HepG2 (cell line): ENCODE results near the gene COX4I2. TPM values are rescaled to one million over a fixed set of nuclear protein-coding genes. Genes with fewer than 3 reads are reported as not detected.

Experiments used
- ATF7-NPFF ChIP-seq: sonication (generic); formaldehyde crosslinking; IDR thresholded peaks from 2 replicates; pipeline ENCODE4 v1.8.1; 2023; ENCODE audit warnings: mild to moderate bottlenecking, low read depth, missing genetic modification reagents, moderate library complexity
- CAMTA2 ChIP-seq: sonication (generic); formaldehyde crosslinking; IDR thresholded peaks from 2 replicates; pipeline ENCODE4 v1.4.0; 2020; ENCODE audit warnings: mild to moderate bottlenecking, missing genetic modification reagents, borderline replicate concordance
- DNMT1 ChIP-seq: sonication (generic); formaldehyde crosslinking; IDR thresholded peaks from 2 replicates; pipeline ENCODE4 v1.5.1; 2020; ENCODE audit warnings: mild to moderate bottlenecking, missing genetic modification reagents
- ERF ChIP-seq: IDR thresholded peaks from 2 replicates; pipeline ENCODE4 v1.6.1; 2018; ENCODE audit warnings: missing biosample characterization, missing genetic modification reagents
- HES4 ChIP-seq: sonication (generic); formaldehyde crosslinking; IDR thresholded peaks from 2 replicates; pipeline ENCODE4 v1.9.0; 2021; ENCODE audit warnings: mild to moderate bottlenecking, missing genetic modification reagents, borderline replicate concordance
- HHEX ChIP-seq: IDR thresholded peaks from 2 replicates; pipeline ENCODE4 v1.6.1; 2016; ENCODE audit warnings: control low read depth
- HNRNPUL1 ChIP-seq: fragments of 200-400 bp; formaldehyde crosslinking; IDR thresholded peaks from 2 replicates; pipeline ENCODE4 v1.6.1; 2017; ENCODE audit warnings: low read depth, mild to moderate bottlenecking, low read length, moderate library complexity
- MAFG ChIP-seq: sonication (generic); formaldehyde crosslinking; IDR thresholded peaks from 2 replicates; pipeline ENCODE4 v1.5.1; 2020; ENCODE audit warnings: mild to moderate bottlenecking, missing genetic modification reagents
- MAZ ChIP-seq, 2 experiments: sonication (generic) in 1 of 2; formaldehyde crosslinking in 1 of 2; IDR thresholded peaks; 2 replicates each; pipeline versions ENCODE4 v1.5.0 to v1.6.1; 2012 to 2020; ENCODE audit warnings: low read depth in 2 of 2, mild to moderate bottlenecking in 2 of 2, borderline replicate concordance in 1 of 2, improper control_type of control experiment in 1 of 2, low read length in 1 of 2, missing genetic modification reagents in 1 of 2, moderate library complexity in 1 of 2
- NCOA1 ChIP-seq: sonication (generic); formaldehyde crosslinking; IDR thresholded peaks from 2 replicates; pipeline ENCODE4 v1.9.0; 2021; ENCODE audit warnings: missing genetic modification reagents
- RAD51 ChIP-seq: fragments of 450-650 bp; IDR thresholded peaks from 2 replicates; pipeline ENCODE4 v1.6.1; 2016; ENCODE audit warnings: borderline replicate concordance
- RARG ChIP-seq: sonication (generic); formaldehyde crosslinking; IDR thresholded peaks from 2 replicates; pipeline ENCODE4 v1.4.0; 2020; ENCODE audit warnings: low read depth, mild to moderate bottlenecking, missing genetic modification reagents
- SRF ChIP-seq: IDR thresholded peaks from 2 replicates; pipeline ENCODE4 v1.6.1; 2011; ENCODE audit warnings: mild to moderate bottlenecking, low read depth, low read length, moderate library complexity
- STAG1 ChIP-seq: sonication (generic); formaldehyde crosslinking; IDR thresholded peaks from 2 replicates; pipeline ENCODE4 v1.4.0; 2020; ENCODE audit warnings: missing genetic modification reagents
- TBX2 ChIP-seq: sonication (generic); formaldehyde crosslinking; IDR thresholded peaks from 2 replicates; pipeline ENCODE4 v1.5.0; 2020; ENCODE audit warnings: missing genetic modification reagents, mild to moderate bottlenecking, borderline replicate concordance
- ZMYM4 ChIP-seq: sonication (generic); formaldehyde crosslinking; IDR thresholded peaks from 2 replicates; pipeline ENCODE4 v1.8.1; 2023; ENCODE audit warnings: mild to moderate bottlenecking, missing genetic modification reagents
- ZNF10 ChIP-seq: sonication (generic); formaldehyde crosslinking; IDR thresholded peaks from 2 replicates; pipeline ENCODE4 v1.4.0; 2020; ENCODE audit warnings: mild to moderate bottlenecking, low read depth, missing genetic modification reagents, borderline replicate concordance
- ZNF207 ChIP-seq: fragments of 450-650 bp; IDR thresholded peaks from 2 replicates; pipeline ENCODE4 v1.6.1; 2016; ENCODE audit warnings: antibody characterized with exemption, borderline replicate concordance
- ZNF34 ChIP-seq: sonication (generic); formaldehyde crosslinking; IDR thresholded peaks from 2 replicates; pipeline ENCODE4 v1.4.0; 2020; ENCODE audit warnings: mild to moderate bottlenecking, missing genetic modification reagents, borderline replicate concordance
- ZNF383 ChIP-seq: sonication (generic); formaldehyde crosslinking; IDR thresholded peaks from 2 replicates; pipeline ENCODE4 v1.4.0; 2020; ENCODE audit warnings: missing genetic modification reagents, mild to moderate bottlenecking, borderline replicate concordance
- ZNF496 ChIP-seq: sonication (generic); formaldehyde crosslinking; IDR thresholded peaks from 2 replicates; pipeline ENCODE4 v1.8.1; 2023; ENCODE audit warnings: mild to moderate bottlenecking, moderate library complexity, missing genetic modification reagents; ENCODE audit not compliant: insufficient replicate concordance
- ZNF589 ChIP-seq: sonication (generic); formaldehyde crosslinking; conservative IDR thresholded peaks from 2 replicates; pipeline ENCODE4 v1.8.0; 2022; ENCODE audit warnings: mild to moderate bottlenecking, moderate library complexity, missing genetic modification reagents
- ZNF775 ChIP-seq: sonication (generic); formaldehyde crosslinking; IDR thresholded peaks from 2 replicates; pipeline ENCODE4 v1.4.0; 2020; ENCODE audit warnings: missing genetic modification reagents, mild to moderate bottlenecking, moderate library complexity, borderline replicate concordance
- polyA plus RNA-seq, 8 experiments: library from polyadenylated mRNA; depleted of rRNA in 3 of 8; stranded (reverse) in 7 of 8; unstranded in 1 of 8; fragments of >200 nt; fragmentation: Illumina TruSeq in 4 of 8; extraction: Trizol in 4 of 8; gene quantifications; 2 replicates each; pipeline versions ENCODE4 v1.2.1 to v1.2.3, GENCODE V29; 2011 to 2016; ENCODE audit warnings: low read depth in 4 of 8, missing spikeins in 1 of 8, mixed read lengths in 1 of 8; ENCODE audit not compliant: insufficient read depth in 1 of 8
- total RNA-seq, 5 experiments: library from RNA; depleted of rRNA; stranded (reverse); fragments of >200 nt; fragmentation: Illumina TruSeq; extraction: Trizol; gene quantifications; 2 replicates each; pipeline ENCODE4 v1.2.3, GENCODE V29; 2016; ENCODE audit warnings: low read depth in 1 of 5
- TF ChIP-seq, protein P1 (sequence below): sonication (generic); formaldehyde crosslinking; IDR thresholded peaks from 2 replicates; pipeline ENCODE4 v1.5.0; 2020; ENCODE audit warnings: missing genetic modification reagents, mild to moderate bottlenecking, borderline replicate concordance
- TF ChIP-seq, protein P2 (sequence below): sonication (generic); formaldehyde crosslinking; IDR thresholded peaks from 2 replicates; pipeline ENCODE4 v1.5.0; 2020; ENCODE audit warnings: mild to moderate bottlenecking, missing genetic modification reagents
- TF ChIP-seq, protein P3 (sequence below): sonication (generic); formaldehyde crosslinking; IDR thresholded peaks from 2 replicates; pipeline ENCODE4 v1.8.0; 2022; ENCODE audit warnings: missing genetic modification reagents, low read depth, mild to moderate bottlenecking, borderline replicate concordance

COX4I2 gene
- total and polyA plus RNA-seq, 2 of the 13 experiments (the other 11 are each of a cell fraction or from before 2014, with no cell fraction given) = 1.1 TPM; not detected in 1

DNA sequence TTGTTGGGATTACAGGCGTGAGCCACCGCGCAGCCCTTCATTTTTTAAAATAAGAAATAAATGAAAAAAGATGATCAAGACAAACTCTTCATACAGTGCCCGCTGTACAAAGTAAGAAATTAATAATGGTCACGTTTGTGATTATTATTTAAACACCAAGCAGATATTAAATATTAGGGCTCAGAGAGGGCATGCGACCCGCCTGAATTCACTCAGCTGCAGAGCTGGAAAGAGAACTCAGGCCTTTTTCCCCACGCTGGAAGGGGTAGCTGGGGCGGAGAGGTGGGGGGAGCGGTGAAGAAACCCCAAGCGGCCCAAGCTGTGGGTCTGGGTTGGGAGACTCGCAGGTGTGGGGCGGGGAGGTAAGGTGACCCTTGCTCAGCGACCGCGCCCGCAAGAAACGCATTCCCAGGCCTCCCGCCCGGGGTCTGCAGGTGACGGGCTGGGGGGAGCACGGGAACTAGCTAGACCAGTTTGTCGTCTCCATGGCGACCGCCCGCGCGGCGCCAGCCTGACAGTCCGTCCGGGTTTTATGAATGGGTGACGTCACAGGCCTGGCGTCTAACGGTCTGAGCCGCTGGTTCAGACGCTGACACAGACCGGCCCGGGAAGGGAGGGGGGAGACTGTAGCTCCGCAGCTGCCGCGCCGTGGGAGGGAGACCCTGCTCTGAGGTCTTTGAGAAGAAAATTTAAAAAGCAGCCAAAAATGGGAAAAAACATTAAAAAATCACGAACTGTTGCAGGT, 33.7 kb upstream of the COX4I2 start (continued):
- TF ChIP-seq, protein P1, sequence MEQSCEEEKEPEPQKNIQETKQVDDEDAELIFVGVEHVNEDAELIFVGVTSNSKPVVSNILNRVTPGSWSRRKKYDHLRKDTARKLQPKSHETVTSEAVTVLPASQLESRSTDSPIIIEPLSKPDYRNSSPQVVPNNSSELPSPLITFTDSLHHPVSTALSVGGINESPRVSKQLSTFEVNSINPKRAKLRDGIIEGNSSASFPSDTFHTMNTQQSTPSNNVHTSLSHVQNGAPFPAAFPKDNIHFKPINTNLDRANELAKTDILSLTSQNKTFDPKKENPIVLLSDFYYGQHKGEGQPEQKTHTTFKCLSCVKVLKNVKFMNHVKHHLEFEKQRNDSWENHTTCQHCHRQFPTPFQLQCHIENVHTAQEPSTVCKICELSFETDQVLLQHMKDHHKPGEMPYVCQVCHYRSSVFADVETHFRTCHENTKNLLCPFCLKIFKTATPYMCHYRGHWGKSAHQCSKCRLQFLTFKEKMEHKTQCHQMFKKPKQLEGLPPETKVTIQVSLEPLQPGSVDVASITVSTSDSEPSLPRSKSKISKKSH (CRISPR knock-in tag) = peak; percentile 83; the same call in 1 of the 2 replicates
- TF ChIP-seq ZNF10 (CRISPR knock-in tag) = no peak
- no peak for TF ChIP-seq ZNF207
- TF ChIP-seq ERF (CRISPR knock-in tag) = peak; percentile 96
- no peak for TF ChIP-seq ZNF775 (CRISPR knock-in tag)
- no peak; the same call in 1 of the 2 replicates for TF ChIP-seq ZNF383 (CRISPR knock-in tag)
- TF ChIP-seq HHEX (CRISPR knock-in tag) = no peak
- peak; percentile 52; the same call in 1 of the 2 replicates for TF ChIP-seq ZNF34 (CRISPR knock-in tag)
- TF ChIP-seq MAZ (IDR thresholded peaks at IDR 0.05; ENCODE audit: borderline replicate concordance, low read depth, low read length) = peak; percentile 87
- TF ChIP-seq MAZ (CRISPR knock-in tag; IDR thresholded peaks at IDR 0.05; ENCODE audit: low read depth) = peak; percentile 93
- no peak for TF ChIP-seq RAD51
- TF ChIP-seq HNRNPUL1 = peak; percentile 85; the same call in 1 of the 2 replicates
- TF ChIP-seq STAG1 (CRISPR knock-in tag) = peak; percentile 55
- peak; percentile 71; the same call in 1 of the 2 replicates for TF ChIP-seq ATF7-NPFF (CRISPR knock-in tag)
- peak; percentile 93 for TF ChIP-seq DNMT1
- TF ChIP-seq, protein P2, sequence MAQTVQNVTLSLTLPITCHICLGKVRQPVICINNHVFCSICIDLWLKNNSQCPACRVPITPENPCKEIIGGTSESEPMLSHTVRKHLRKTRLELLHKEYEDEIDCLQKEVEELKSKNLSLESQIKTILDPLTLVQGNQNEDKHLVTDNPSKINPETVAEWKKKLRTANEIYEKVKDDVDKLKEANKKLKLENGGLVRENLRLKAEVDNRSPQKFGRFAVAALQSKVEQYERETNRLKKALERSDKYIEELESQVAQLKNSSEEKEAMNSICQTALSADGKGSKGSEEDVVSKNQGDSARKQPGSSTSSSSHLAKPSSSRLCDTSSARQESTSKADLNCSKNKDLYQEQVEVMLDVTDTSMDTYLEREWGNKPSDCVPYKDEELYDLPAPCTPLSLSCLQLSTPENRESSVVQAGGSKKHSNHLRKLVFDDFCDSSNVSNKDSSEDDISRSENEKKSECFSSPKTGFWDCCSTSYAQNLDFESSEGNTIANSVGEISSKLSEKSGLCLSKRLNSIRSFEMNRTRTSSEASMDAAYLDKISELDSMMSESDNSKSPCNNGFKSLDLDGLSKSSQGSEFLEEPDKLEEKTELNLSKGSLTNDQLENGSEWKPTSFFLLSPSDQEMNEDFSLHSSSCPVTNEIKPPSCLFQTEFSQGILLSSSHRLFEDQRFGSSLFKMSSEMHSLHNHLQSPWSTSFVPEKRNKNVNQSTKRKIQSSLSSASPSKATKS = no peak
- TF ChIP-seq RARG (CRISPR knock-in tag) = no peak
- peak; percentile 89; the same call in 1 of the 2 replicates for TF ChIP-seq ZNF589 (CRISPR knock-in tag)
- TF ChIP-seq TBX2 (CRISPR knock-in tag) = peak; percentile 99
- TF ChIP-seq, protein P3, sequence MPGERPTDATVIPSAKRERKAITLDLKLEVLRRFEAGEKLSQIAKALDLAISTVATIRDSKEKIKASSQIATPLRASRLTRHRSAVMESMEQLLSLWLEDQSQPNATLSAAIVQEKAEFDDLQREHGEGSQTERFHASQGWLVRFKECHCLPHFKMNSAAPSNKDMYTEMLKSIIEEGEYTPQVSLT (CRISPR knock-in tag) = no peak
- no peak for TF ChIP-seq ZNF496 (CRISPR knock-in tag)
- TF ChIP-seq CAMTA2 (CRISPR knock-in tag) = 0 out of 2 replicates have a peak, but pooled peaks have one; percentile 39
- no peak for TF ChIP-seq HES4 (CRISPR knock-in tag)
- TF ChIP-seq NCOA1 (CRISPR knock-in tag) = peak; percentile 96
- TF ChIP-seq ZMYM4 (CRISPR knock-in tag) = peak; percentile 82
- 0 out of 2 replicates have a peak, but pooled peaks have one; percentile 31 for TF ChIP-seq SRF
- no peak for TF ChIP-seq MAFG (CRISPR knock-in tag)
